SU-DHL-6 (cell line): ENCODE measurements around the gene DNM2.
"Not testable (repeated sequence)": the region's sequence is repeated elsewhere in the genome, so short reads cannot be mapped to it uniquely, and the experiment has no call there.

ENCODE experiments used
- H2AFZ ChIP-seq: fragments of 200-600 bp; sonication (generic); 2 replicates; pipeline ENCODE4 v1.6.1; 2014; ENCODE audit warnings: low read depth, mild to moderate bottlenecking, moderate library complexity, mixed read lengths, antibody characterized with exemption, low read length; ENCODE audit not compliant: severe bottlenecking
- H3F3A ChIP-seq: fragments of 200-600 bp; shearing (Covaris generic); 2 replicates; pipeline ENCODE4 v1.6.0; 2016; ENCODE audit warnings: antibody characterized with exemption, mild to moderate bottlenecking; ENCODE audit not compliant: insufficient read depth
- H3K27ac ChIP-seq: fragments of 200-600 bp; sonication (generic); 2 replicates; pipeline ENCODE4 v1.5.1; 2016; ENCODE audit warnings: low read depth, mild to moderate bottlenecking, low read length, moderate library complexity, mixed read lengths
- H3K27me3 ChIP-seq: fragments of 200-600 bp; sonication (generic), shearing (Covaris generic); 2 replicates; pipeline ENCODE4 v1.6.0; 2014; ENCODE audit warnings: mild to moderate bottlenecking, low read length
- H3K36me3 ChIP-seq: fragments of 200-600 bp; sonication (generic); 2 replicates; pipeline ENCODE4 v1.6.1; 2014; ENCODE audit warnings: mild to moderate bottlenecking, low read length, mixed read lengths
- H3K4me2 ChIP-seq: fragments of 300-600, 200-600 bp; shearing (Covaris generic), sonication (generic); 2 replicates; pipeline ENCODE4 v1.6.0; 2014; ENCODE audit warnings: low read length, low read depth, mild to moderate bottlenecking; ENCODE audit not compliant: poor library complexity, severe bottlenecking
- H3K4me3 ChIP-seq: fragments of 200-600 bp; sonication (generic); 2 replicates; pipeline ENCODE4 v1.5.1; 2014; ENCODE audit warnings: antibody characterized with exemption, low read length, mild to moderate bottlenecking, mixed read lengths; ENCODE audit not compliant: insufficient read depth, poor library complexity, severe bottlenecking
- H3K79me2 ChIP-seq: fragments of 200-600 bp; sonication (generic); 2 replicates; pipeline ENCODE4 v1.6.1; 2014; ENCODE audit warnings: mild to moderate bottlenecking, low read length, moderate library complexity; ENCODE audit not compliant: insufficient read depth
- H3K9ac ChIP-seq: fragments of 200-600 bp; sonication (generic); 2 replicates; pipeline ENCODE4 v1.7.0; 2014; ENCODE audit warnings: mild to moderate bottlenecking, low read length
- H3K9me2 ChIP-seq: fragments of 200-600 bp; sonication (generic); replicated peaks from 2 replicates; pipeline ENCODE4 v1.6.1; 2014; ENCODE audit warnings: low read length; ENCODE audit not compliant: insufficient read depth
- H3K9me3 ChIP-seq: fragments of 200-600 bp; sonication (generic); 2 replicates; pipeline ENCODE4 v1.6.1; 2014; ENCODE audit warnings: low read length, mixed read lengths; ENCODE audit not compliant: insufficient read depth
- H4K20me1 ChIP-seq: fragments of 200-600 bp; sonication (generic); 2 replicates; pipeline ENCODE4 v1.6.1; 2014; ENCODE audit warnings: low read depth, mild to moderate bottlenecking, antibody characterized with exemption, low read length, moderate library complexity, mixed read lengths
- EZH2phosphoT487 ChIP-seq: fragments of 200-600 bp; sonication (generic), shearing (Covaris generic); conservative IDR thresholded peaks from 2 replicates; pipeline ENCODE4 v1.6.1; 2018; ENCODE audit warnings: mild to moderate bottlenecking, antibody characterized with exemption, low read length, moderate library complexity, mixed read lengths
- TF ChIP-seq, protein P1 (sequence below): fragments of 200-600 bp; sonication (generic); IDR thresholded peaks from one replicate; pipeline ENCODE4 v1.5.1; 2017; ENCODE audit warnings: antibody characterized with exemption, mild to moderate bottlenecking, low read length, moderate library complexity; ENCODE audit not compliant: insufficient read depth, poor library complexity, severe bottlenecking

DNM2 gene

DNA sequence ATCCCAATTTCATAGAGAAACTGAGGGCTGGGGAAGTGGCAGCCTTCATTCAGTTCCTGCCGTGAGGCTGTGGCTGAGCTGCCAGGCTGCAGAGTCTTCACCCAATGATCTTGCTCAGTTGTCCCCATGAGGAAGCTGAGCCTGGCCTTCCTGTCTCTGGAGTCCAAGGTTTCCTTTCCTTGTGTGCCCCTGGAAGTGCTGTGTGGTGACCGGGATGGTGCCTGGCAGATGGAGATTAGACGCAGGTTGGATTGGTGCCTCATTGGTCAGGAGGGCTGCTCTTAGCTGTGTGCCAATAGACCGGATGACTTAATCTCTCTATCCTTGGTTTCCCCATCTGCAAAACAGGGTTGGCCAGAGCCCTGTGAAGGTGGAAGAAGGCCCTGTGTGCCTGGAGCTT, 24.6 kb downstream of the DNM2 start:
- TF ChIP-seq EZH2phosphoT487 = no peak
- TF ChIP-seq, protein P1, sequence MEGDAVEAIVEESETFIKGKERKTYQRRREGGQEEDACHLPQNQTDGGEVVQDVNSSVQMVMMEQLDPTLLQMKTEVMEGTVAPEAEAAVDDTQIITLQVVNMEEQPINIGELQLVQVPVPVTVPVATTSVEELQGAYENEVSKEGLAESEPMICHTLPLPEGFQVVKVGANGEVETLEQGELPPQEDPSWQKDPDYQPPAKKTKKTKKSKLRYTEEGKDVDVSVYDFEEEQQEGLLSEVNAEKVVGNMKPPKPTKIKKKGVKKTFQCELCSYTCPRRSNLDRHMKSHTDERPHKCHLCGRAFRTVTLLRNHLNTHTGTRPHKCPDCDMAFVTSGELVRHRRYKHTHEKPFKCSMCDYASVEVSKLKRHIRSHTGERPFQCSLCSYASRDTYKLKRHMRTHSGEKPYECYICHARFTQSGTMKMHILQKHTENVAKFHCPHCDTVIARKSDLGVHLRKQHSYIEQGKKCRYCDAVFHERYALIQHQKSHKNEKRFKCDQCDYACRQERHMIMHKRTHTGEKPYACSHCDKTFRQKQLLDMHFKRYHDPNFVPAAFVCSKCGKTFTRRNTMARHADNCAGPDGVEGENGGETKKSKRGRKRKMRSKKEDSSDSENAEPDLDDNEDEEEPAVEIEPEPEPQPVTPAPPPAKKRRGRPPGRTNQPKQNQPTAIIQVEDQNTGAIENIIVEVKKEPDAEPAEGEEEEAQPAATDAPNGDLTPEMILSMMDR = no peak
- no peaks in the 10 kb centered on the region for H3K27me3 ChIP-seq
- H3K36me3 ChIP-seq = peaks cover 3% of the 10 kb centered on the region; the same call in 1 of the 2 replicates
- peaks cover 9% of the 10 kb centered on the region; the same call in 1 of the 2 replicates for H4K20me1 ChIP-seq
- H3K9me3 ChIP-seq = no peaks in the 10 kb centered on the region
- H3F3A ChIP-seq = no peaks in the 10 kb centered on the region
- H3K27ac ChIP-seq = no peak overlapping the region
- no peaks in the 10 kb centered on the region for H3K9me2 ChIP-seq
- H3K9ac ChIP-seq = no peak overlapping the region
- no peak overlapping the region for H3K4me3 ChIP-seq
- H3K79me2 ChIP-seq = peaks cover 92% of the 10 kb centered on the region
- H2AFZ ChIP-seq = no peak overlapping the region
- no peak overlapping the region for H3K4me2 ChIP-seq

DNA sequence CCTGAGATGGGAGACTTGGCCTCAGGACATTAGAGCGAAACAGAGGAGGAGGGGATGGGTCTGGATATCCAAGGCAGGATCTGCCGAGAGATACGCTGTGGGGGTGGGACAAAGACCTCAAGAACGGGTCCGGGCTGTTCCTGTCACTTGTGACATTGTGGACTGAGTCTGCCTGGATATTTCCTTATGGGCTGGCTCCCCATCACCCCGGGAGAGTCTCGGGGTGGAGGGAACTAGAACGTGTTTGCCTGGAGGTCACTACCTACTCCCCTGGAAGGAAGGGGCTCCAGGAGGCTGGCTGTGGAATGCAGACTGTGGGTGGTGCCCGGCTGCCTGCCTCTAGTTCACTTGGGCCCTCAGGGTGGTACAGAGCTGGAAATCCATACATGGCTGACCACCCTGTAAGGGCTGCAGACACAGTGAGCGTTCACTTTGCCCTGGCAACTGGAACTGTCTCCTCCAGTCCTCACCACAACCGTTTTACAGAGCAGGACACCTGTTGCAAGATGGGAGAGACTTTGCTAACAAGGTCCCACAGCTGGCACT, 26.4 kb downstream of the DNM2 start:
- Histone ChIP-seq H3K4me2 (no peak overlapping the region), H2AFZ (no peak overlapping the region), H4K20me1 (peaks cover 9% of the 10 kb centered on the region; the same call in 1 of the 2 replicates), H3K27me3 (no peaks in the 10 kb centered on the region), H3F3A (no peaks in the 10 kb centered on the region), H3K79me2 (peaks cover 91% of the 10 kb centered on the region), H3K4me3 (no peak overlapping the region), H3K9me2 (no peaks in the 10 kb centered on the region), H3K9me3 (no peaks in the 10 kb centered on the region), H3K27ac (no peak overlapping the region), H3K36me3 (peaks cover 3% of the 10 kb centered on the region; the same call in 1 of the 2 replicates), H3K9ac (no peak overlapping the region)
- TF ChIP-seq, protein P1 = no peak
- TF ChIP-seq EZH2phosphoT487 = no peak

DNA sequence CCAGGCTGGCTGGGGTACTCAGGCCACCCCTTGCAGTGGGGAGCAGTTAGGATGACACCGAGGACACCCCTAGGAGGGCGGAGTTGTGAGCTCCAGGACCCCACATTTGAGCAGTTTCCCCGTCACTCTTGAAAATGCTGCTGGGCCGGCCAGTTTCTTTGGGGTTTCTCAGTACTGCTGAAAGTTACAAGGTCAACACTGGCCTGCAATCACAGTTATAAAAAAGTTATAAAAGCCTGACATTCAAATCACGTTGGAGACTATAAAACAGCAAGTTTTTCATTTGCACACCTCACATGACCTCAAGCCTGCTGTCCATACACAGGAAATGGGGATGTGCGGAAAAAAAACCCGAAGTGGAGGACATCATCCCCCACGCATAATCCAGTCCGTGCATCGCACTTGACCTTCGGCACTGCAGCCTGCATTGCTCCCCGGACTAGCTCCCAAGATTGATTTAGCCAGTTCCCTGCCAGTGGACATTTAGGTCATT, 27.0 kb downstream of the DNM2 start:
- Histone ChIP-seq H3K36me3 (peaks cover 3% of the 10 kb centered on the region; the same call in 1 of the 2 replicates), H3K79me2 (peaks cover 90% of the 10 kb centered on the region), H3K9me2 (no peaks in the 10 kb centered on the region), H3K9ac (no peak overlapping the region), H3K27me3 (no peaks in the 10 kb centered on the region), H3K9me3 (no peaks in the 10 kb centered on the region), H2AFZ (no peak overlapping the region), H3F3A (no peaks in the 10 kb centered on the region), H3K4me3 (no peak overlapping the region), H3K27ac (no peak overlapping the region), H3K4me2 (no peak overlapping the region), H4K20me1 (peaks cover 8% of the 10 kb centered on the region; the same call in 1 of the 2 replicates)
- TF ChIP-seq, protein P1 = no peak
- TF ChIP-seq EZH2phosphoT487 = no peak

DNA sequence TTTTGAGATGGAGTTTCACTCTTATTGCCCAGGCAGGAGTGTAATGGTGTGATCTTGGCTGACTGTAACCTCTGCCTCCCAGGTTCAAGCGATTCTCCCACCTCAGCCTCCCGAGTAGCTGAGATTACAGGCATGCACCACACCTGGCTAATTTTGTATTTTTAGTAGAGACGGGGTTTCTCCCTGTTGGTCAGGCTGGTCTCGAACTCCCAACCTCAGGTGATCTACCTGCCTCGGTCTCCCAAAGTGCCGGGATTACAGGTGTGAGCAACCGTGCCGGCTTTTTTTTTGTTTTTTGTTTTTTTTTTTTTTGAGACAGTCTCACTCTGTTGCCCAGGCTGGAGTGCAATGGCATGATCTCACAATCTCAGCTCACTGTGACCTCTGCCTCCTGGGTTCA, 28.6 kb downstream of the DNM2 start:
- not testable (repeated sequence) for H3K4me3 ChIP-seq, H3K9me3 ChIP-seq, H3K27me3 ChIP-seq, H3K9ac ChIP-seq, H3K36me3 ChIP-seq, H3F3A ChIP-seq, H3K9me2 ChIP-seq, H3K27ac ChIP-seq, H3K4me2 ChIP-seq, H2AFZ ChIP-seq, H4K20me1 ChIP-seq
- peaks cover 88% of the 10 kb centered on the region for H3K79me2 ChIP-seq
